ENCODE measurements around the gene CEP57L1. TPM values are rescaled to one million over a fixed set of nuclear protein-coding genes. Genes with fewer than 3 reads are reported as not detected.

The CEP57L1 gene
- total and polyA plus RNA-seq, 9 of the 15 experiments (the other 6 are each of a cell fraction or from before 2014, with no cell fraction given): 39.4 to 88.6 (median 61.8) TPM

- Histone ChIP-seq H4K20me1 (replicated peaks; ENCODE audit: control insufficient read depth, insufficient read depth, low read length) (0 out of 2 replicates have a peak, but pooled peaks cover 3% of the 10 kb centered on the region), H3K4me3 (no peak overlapping the region), H3K9me1 (ENCODE audit: control insufficient read depth, insufficient read depth, low read length) (no peaks in the 10 kb centered on the region), H3K36me3 (ENCODE audit: control insufficient read depth, insufficient read depth, low read length) (no peaks in the 10 kb centered on the region; the same call in 2 of the 3 replicates), H3K9ac (ENCODE audit: insufficient read depth in 1 of 2, low read depth in 2 of 2, low read length in 2 of 2) (no peak overlapping the region), H3K4me2 (ENCODE audit: insufficient read depth, low read length) (no peak overlapping the region), H3K27me3 (ENCODE audit: control insufficient read depth in 2 of 2, insufficient read depth in 2 of 2, low read length in 2 of 2) (no peaks in the 10 kb centered on the region), H3K9me3 (replicated peaks; ENCODE audit: control insufficient read depth, insufficient read depth, low read depth, low read length) (no peaks in the 10 kb centered on the region), H3K79me2 (ENCODE audit: control insufficient read depth, insufficient read depth, low read length) (peaks cover 92% of the 10 kb centered on the region), H3K4me1 (replicated peaks in 1 of 2; ENCODE audit: control insufficient read depth in 2 of 2, insufficient read depth in 2 of 2, low read length in 2 of 2) (peaks cover 4 to 5% of the 10 kb centered on the region in 2 experiments; a peak in 3 of 5 replicates), H3K27ac (ENCODE audit: extremely low read depth, low read depth, low read length) (no peak overlapping the region), H2AFZ (ENCODE audit: low read depth, low read length) (no peak overlapping the region)
- in situ Hi-C loops (cut with MboI) (no loop called here), intact Hi-C loops (cut with micrococcal nuclease) (no loop called here)
- TF ChIP-seq NR4A1 (CRISPR knock-in tag; IDR thresholded peaks at IDR 0.05) (no peak), NR4A1 (tag; IDR thresholded peaks at IDR 0.05) (no peak), SP1 (CRISPR knock-in tag; IDR thresholded peaks at IDR 0.05) (no peak), NFRKB (IDR thresholded peaks at IDR 0.05; ENCODE audit: low read depth) (no peak)
- DNase-seq (ENCODE audit: extremely low read depth in 1 of 4, low spot score in 3 of 4) (no peak), ATAC-seq (peak; percentile 39; the same call in 1 of the 3 replicates), FAIRE-seq (no peak)
- no TSS peak for BruUV-seq (replicated peaks)
- WGBS (ENCODE audit: insufficient coverage, low coverage, missing lambda C conversion rate): 70% methylated on average over 3 of the region's 3 CpGs
- ChIA-PET CTCF (ENCODE audit: low intra/inter-chr PET ratio) (no interaction called here), POLR2A (interaction anchor here (0.7 to 1.9 kb wide), 2 partner anchors 24 to 1652 kb away, joined by 4 to 7 read pairs; partner anchors contain the start of genes CEP57L1 and SESN1)
These were observed 23.6 kb downstream of the CEP57L1 start for GRCh38 chr6:109118871-109119354.

DNA sequence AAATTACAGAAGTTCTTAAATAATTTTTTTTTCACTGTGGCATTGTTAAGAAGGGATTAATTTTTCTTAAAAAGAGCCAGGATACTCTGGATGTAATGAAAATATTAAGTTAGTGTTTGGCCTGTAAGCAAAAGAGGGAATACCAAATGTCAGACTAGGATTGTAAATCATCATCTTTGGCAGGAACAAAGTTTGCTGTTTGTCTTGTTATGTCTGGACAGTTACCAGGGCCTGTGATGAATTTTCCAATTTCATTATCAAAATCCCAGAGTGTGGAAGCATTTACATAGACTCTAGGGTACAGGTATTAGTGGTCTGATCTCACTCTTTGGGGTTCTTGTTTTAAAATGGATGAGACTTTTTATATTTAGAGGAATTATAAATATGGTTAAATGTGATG lies 26.1 kb downstream of the CEP57L1 start:
- Histone ChIP-seq H3K9me3 (replicated peaks; ENCODE audit: control insufficient read depth, insufficient read depth, low read depth, low read length) (no peaks in the 10 kb centered on the region), H3K4me2 (ENCODE audit: insufficient read depth, low read length) (no peak overlapping the region), H3K4me1 (replicated peaks in 1 of 2; ENCODE audit: control insufficient read depth in 2 of 2, insufficient read depth in 2 of 2, low read length in 2 of 2) (peaks cover 4 to 5% of the 10 kb centered on the region in 2 experiments; a peak in 3 of 5 replicates), H4K20me1 (replicated peaks; ENCODE audit: control insufficient read depth, insufficient read depth, low read length) (0 out of 2 replicates have a peak, but pooled peaks cover 3% of the 10 kb centered on the region), H3K27me3 (ENCODE audit: control insufficient read depth in 2 of 2, insufficient read depth in 2 of 2, low read length in 2 of 2) (no peaks in the 10 kb centered on the region), H3K4me3 (no peak overlapping the region), H2AFZ (ENCODE audit: low read depth, low read length) (no peak overlapping the region), H3K27ac (ENCODE audit: extremely low read depth, low read depth, low read length) (no peak overlapping the region), H3K9me1 (ENCODE audit: control insufficient read depth, insufficient read depth, low read length) (no peaks in the 10 kb centered on the region), H3K79me2 (ENCODE audit: control insufficient read depth, insufficient read depth, low read length) (peaks cover 89% of the 10 kb centered on the region), H3K9ac (ENCODE audit: insufficient read depth in 1 of 2, low read depth in 2 of 2, low read length in 2 of 2) (no peak overlapping the region), H3K36me3 (ENCODE audit: control insufficient read depth, insufficient read depth, low read length) (no peaks in the 10 kb centered on the region; the same call in 2 of the 3 replicates)
- POLR2A ChIA-PET: no interaction called here
- ATAC-seq (no peak), FAIRE-seq (no peak), DNase-seq (ENCODE audit: extremely low read depth in 1 of 4, low spot score in 3 of 4) (no peak)
- in situ Hi-C loops (cut with MboI): no loop called here
- intact Hi-C loops (cut with micrococcal nuclease): no loop called here
- BruUV-seq (replicated peaks): no TSS peak
- CTCF ChIA-PET (ENCODE audit: low intra/inter-chr PET ratio): interaction anchor here (0.5 kb wide), 1 partner anchor 18 kb away, joined by 5 read pairs; no protein-coding TSS in a partner anchor
- TF ChIP-seq ZNF197 (CRISPR knock-in tag; IDR thresholded peaks at IDR 0.05; ENCODE audit: low read depth): no peak
- TF ChIP-seq, protein P1, sequence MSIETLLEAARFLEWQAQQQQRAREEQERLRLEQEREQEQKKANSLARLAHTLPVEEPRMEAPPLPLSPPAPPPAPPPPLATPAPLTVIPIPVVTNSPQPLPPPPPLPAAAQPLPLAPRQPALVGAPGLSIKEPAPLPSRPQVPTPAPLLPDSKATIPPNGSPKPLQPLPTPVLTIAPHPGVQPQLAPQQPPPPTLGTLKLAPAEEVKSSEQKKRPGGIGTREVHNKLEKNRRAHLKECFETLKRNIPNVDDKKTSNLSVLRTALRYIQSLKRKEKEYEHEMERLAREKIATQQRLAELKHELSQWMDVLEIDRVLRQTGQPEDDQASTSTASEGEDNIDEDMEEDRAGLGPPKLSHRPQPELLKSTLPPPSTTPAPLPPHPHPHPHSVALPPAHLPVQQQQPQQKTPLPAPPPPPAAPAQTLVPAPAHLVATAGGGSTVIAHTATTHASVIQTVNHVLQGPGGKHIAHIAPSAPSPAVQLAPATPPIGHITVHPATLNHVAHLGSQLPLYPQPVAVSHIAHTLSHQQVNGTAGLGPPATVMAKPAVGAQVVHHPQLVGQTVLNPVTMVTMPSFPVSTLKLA (conservative IDR thresholded peaks at IDR 0.05): no peak
- 0 out of 2 replicates have a peak, but pooled peaks have one; percentile 11 for TF ChIP-seq ELF1 (tag; IDR thresholded peaks at IDR 0.05)
- TF ChIP-seq MEIS2 (IDR thresholded peaks at IDR 0.05; ENCODE audit: partially characterized antibody): peak; percentile 84
- TF ChIP-seq, protein P2, sequence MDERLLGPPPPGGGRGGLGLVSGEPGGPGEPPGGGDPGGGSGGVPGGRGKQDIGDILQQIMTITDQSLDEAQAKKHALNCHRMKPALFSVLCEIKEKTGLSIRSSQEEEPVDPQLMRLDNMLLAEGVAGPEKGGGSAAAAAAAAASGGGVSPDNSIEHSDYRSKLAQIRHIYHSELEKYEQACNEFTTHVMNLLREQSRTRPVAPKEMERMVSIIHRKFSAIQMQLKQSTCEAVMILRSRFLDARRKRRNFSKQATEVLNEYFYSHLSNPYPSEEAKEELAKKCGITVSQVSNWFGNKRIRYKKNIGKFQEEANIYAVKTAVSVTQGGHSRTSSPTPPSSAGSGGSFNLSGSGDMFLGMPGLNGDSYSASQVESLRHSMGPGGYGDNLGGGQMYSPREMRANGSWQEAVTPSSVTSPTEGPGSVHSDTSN (CRISPR knock-in tag; IDR thresholded peaks at IDR 0.05; ENCODE audit: low read depth): no peak
- TF ChIP-seq, protein P2 (tag; conservative IDR thresholded peaks at IDR 0.05; ENCODE audit: low read depth): peak; percentile 83
- TF ChIP-seq PKNOX1 (IDR thresholded peaks at IDR 0.05): peak; percentile 83
